Measurements from ENCODE around the gene HNF4A. TPM values are rescaled to one million over a fixed set of nuclear protein-coding genes. Genes with fewer than 3 reads are reported as not detected.

The HNF4A gene
- total and polyA plus RNA-seq, 2 of the 13 experiments (the other 11 are each of a cell fraction or from before 2014, with no cell fraction given) = 80.9 to 169 TPM

GRCh38 chr20:44342248-44342647, 13.3 kb upstream of the HNF4A start:
- no peak for TF ChIP-seq ZNF260 (CRISPR knock-in tag; IDR thresholded peaks at IDR 0.05; ENCODE audit: borderline replicate concordance, low read depth)
- no peak for TF ChIP-seq ZFP82 (CRISPR knock-in tag; IDR thresholded peaks at IDR 0.05; ENCODE audit: borderline replicate concordance)
- no peak for TF ChIP-seq MXD3 (CRISPR knock-in tag; IDR thresholded peaks at IDR 0.05)
- TF ChIP-seq ZFP36L1 (CRISPR knock-in tag; IDR thresholded peaks at IDR 0.05) = no peak
- no peak for TF ChIP-seq ZBTB7B (CRISPR knock-in tag; IDR thresholded peaks at IDR 0.05)
- no peak for TF ChIP-seq SATB2 (CRISPR knock-in tag; IDR thresholded peaks at IDR 0.05)
- WGBS (ENCODE audit: low lambda C conversion rate) = 72% methylated on average over 6 of the region's 6 CpGs
- POLR2A ChIA-PET = interaction anchor here (1.7 kb wide), 1 partner anchor 14 kb away, joined by 6 read pairs; the partner anchor contains the start of gene HNF4A

DNA sequence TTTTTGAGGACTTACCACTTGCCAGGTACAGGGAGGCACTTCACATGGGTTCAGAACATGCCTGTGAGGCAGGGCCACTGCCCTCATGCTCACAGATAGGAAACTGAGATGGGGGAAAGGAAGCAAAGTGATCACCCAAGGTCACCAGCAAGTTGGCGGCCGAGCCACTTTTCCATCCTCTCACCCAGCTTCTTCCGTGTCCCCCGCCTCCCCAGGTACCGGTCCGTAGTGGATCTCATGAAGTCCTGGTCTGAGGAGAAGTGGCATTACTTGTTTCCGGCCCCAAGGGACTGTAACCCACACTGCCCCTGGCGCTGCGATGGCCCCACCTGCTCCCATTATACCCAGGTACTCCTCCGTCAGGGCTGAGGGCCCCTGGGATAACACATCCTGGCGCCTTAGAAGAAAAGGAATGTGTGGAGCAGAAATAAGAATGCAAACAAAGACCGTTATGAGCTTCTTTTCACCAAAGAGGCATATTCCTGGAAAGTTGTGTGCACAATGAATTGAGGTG, 12.3 kb upstream of the HNF4A start:
- BruUV-seq (replicated peaks) = no TSS peak
- H3K27me3 ChIP-seq (ENCODE audit: control insufficient read depth in 1 of 2, insufficient read depth in 2 of 2, low read length in 2 of 2) = 0 out of 5 replicates have a peak, but pooled peaks cover 0 to under 1% of the 10 kb centered on the region in 2 experiments
- FAIRE-seq (no peak), DNase-seq (ENCODE audit: low spot score) (no peak), ATAC-seq (no peak)
- ChIA-PET POLR2A (interaction anchor here (1.7 kb wide), 1 partner anchor 13 kb away, joined by 6 read pairs; the partner anchor contains the start of gene HNF4A), CTCF (ENCODE audit: low intra/inter-chr PET ratio, low total read pairs) (no interaction called here)
- intact Hi-C loops (cut with micrococcal nuclease; ENCODE audit: unreplicated experiment) = no loop called here
- H3K27ac ChIP-seq (ENCODE audit: extremely low read length, insufficient read depth, low read length) = no peak overlapping the region
- H3K79me2 ChIP-seq (ENCODE audit: insufficient read depth, low read length) = no peaks in the 10 kb centered on the region
- peaks cover 12% of the 10 kb centered on the region for H3K4me1 ChIP-seq (ENCODE audit: insufficient read depth, low read length)
- H3K36me3 ChIP-seq (replicated peaks in 1 of 2; ENCODE audit: control insufficient read depth in 1 of 2, insufficient read depth in 2 of 2, low read length in 2 of 2) = no peaks in the 10 kb centered on the region
- no peaks in the 10 kb centered on the region for H4K20me1 ChIP-seq (ENCODE audit: insufficient read depth, low read length)
- no peak overlapping the region for H2AFZ ChIP-seq (ENCODE audit: low read length)
- in situ Hi-C loops (cut with HindIII; ENCODE audit: extremely low pct_ligation_motif_present, low pct_unique_long_range_greater_than_20kb) = no loop called here
- H3K4me3 ChIP-seq (replicated peaks in 1 of 3; ENCODE audit: insufficient read depth in 1 of 3, low read depth in 2 of 3, low read length in 3 of 3) = no peak overlapping the region
- no peak overlapping the region for H3K4me2 ChIP-seq (ENCODE audit: low read depth, low read length)
- H3K9ac ChIP-seq (ENCODE audit: insufficient read depth, low read depth, low read length) = no peak overlapping the region
- WGBS (ENCODE audit: low lambda C conversion rate) = 88% methylated on average over 12 of the region's 12 CpGs
- H3K9me3 ChIP-seq (ENCODE audit: low read length) = no peaks in the 10 kb centered on the region
- TF ChIP-seq RORA (CRISPR knock-in tag; IDR thresholded peaks at IDR 0.05) (no peak), FIP1L1 (IDR thresholded peaks at IDR 0.05; ENCODE audit: borderline replicate concordance, insufficient read depth, low read depth, low read length) (no peak), ZNF841 (CRISPR knock-in tag; IDR thresholded peaks at IDR 0.05; ENCODE audit: borderline replicate concordance) (no peak), ZNF652 (CRISPR knock-in tag; IDR thresholded peaks at IDR 0.05; ENCODE audit: borderline replicate concordance, low read depth) (no peak), TRIM24 (CRISPR knock-in tag; IDR thresholded peaks at IDR 0.05) (no peak), ZNF543 (CRISPR knock-in tag; IDR thresholded peaks at IDR 0.05) (no peak), ZFX (CRISPR knock-in tag; IDR thresholded peaks at IDR 0.05; ENCODE audit: low read depth) (no peak), ZFP36L1 (CRISPR knock-in tag; IDR thresholded peaks at IDR 0.05) (no peak), ZNF7 (CRISPR knock-in tag; IDR thresholded peaks at IDR 0.05) (no peak), ZFP41 (CRISPR knock-in tag; IDR thresholded peaks at IDR 0.05; ENCODE audit: borderline replicate concordance) (no peak), BORCS8-MEF2B (CRISPR knock-in tag; IDR thresholded peaks at IDR 0.05) (no peak), ZNF749 (CRISPR knock-in tag; IDR thresholded peaks at IDR 0.05; ENCODE audit: borderline replicate concordance) (no peak)
- TF ChIP-seq, protein P1, sequence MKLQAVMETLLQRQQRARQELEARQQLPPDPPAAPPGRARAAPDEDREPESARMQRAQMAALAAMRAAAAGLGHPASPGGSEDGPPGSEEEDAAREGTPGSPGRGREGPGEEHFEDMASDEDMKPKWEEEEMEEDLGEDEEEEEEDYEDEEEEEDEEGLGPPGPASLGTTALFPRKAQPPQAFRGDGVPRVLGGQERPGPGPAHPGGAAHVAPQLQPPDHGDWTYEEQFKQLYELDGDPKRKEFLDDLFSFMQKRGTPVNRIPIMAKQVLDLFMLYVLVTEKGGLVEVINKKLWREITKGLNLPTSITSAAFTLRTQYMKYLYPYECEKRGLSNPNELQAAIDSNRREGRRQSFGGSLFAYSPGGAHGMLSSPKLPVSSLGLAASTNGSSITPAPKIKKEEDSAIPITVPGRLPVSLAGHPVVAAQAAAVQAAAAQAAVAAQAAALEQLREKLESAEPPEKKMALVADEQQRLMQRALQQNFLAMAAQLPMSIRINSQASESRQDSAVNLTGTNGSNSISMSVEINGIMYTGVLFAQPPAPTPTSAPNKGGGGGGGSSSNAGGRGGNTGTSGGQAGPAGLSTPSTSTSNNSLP (IDR thresholded peaks at IDR 0.05; ENCODE audit: low read depth, low read length) = no peak

More at GRCh38 chr20:44342248-44342647, 13.3 kb upstream of the HNF4A start:
- DNase-seq (ENCODE audit: low spot score) (no peak), ATAC-seq (no peak), FAIRE-seq (no peak)
- intact Hi-C loops (cut with micrococcal nuclease; ENCODE audit: unreplicated experiment) = no loop called here
- no peak overlapping the region for H3K4me2 ChIP-seq (ENCODE audit: low read depth, low read length)
- in situ Hi-C loops (cut with HindIII; ENCODE audit: extremely low pct_ligation_motif_present, low pct_unique_long_range_greater_than_20kb) = no loop called here
- no peak overlapping the region for H2AFZ ChIP-seq (ENCODE audit: low read length)
- no peaks in the 10 kb centered on the region for H4K20me1 ChIP-seq (ENCODE audit: insufficient read depth, low read length)
- H3K9ac ChIP-seq (ENCODE audit: insufficient read depth, low read depth, low read length) = no peak overlapping the region
- no peaks in the 10 kb centered on the region for H3K79me2 ChIP-seq (ENCODE audit: insufficient read depth, low read length)
- no peaks in the 10 kb centered on the region for H3K36me3 ChIP-seq (replicated peaks in 1 of 2; ENCODE audit: control insufficient read depth in 1 of 2, insufficient read depth in 2 of 2, low read length in 2 of 2)
- CTCF ChIA-PET (ENCODE audit: low intra/inter-chr PET ratio, low total read pairs) = no interaction called here
- no peaks in the 10 kb centered on the region for H3K9me3 ChIP-seq (ENCODE audit: low read length)
- H3K4me3 ChIP-seq (replicated peaks in 1 of 3; ENCODE audit: insufficient read depth in 1 of 3, low read depth in 2 of 3, low read length in 3 of 3) = no peak overlapping the region
- no peak overlapping the region for H3K27ac ChIP-seq (ENCODE audit: extremely low read length, insufficient read depth, low read length)
- H3K4me1 ChIP-seq (ENCODE audit: insufficient read depth, low read length) = peaks cover 2% of the 10 kb centered on the region
- H3K27me3 ChIP-seq (ENCODE audit: control insufficient read depth in 1 of 2, insufficient read depth in 2 of 2, low read length in 2 of 2) = peaks cover 2 to 10% of the 10 kb centered on the region in 2 experiments; a peak in 3 of 5 replicates
- BruUV-seq (replicated peaks) = no TSS peak
